ENCODE data around the gene ADAMTS17. TPM values are rescaled to one million over a fixed set of nuclear protein-coding genes. Genes with fewer than 3 reads are reported as not detected.

The ADAMTS17 gene
- total RNA-seq, 1 donor from 2014 or later: 1.4 TPM

- intact Hi-C loops (cut with DNase I): no loop called here
- DNase-seq (ENCODE audit: missing footprints) (no peak), ATAC-seq (no peak)
Observed at GRCh38 chr15:100285641-100286295, 56.0 kb downstream of the ADAMTS17 start.

- DNase-seq (ENCODE audit: missing footprints): peak; percentile 88
- intact Hi-C loops (cut with DNase I): no loop called here
- ATAC-seq: peak; percentile 87
Observed at GRCh38 chr15:100284701-100285100, 57.1 kb downstream of the ADAMTS17 start.

- DNase-seq (ENCODE audit: missing footprints) (no peak), ATAC-seq (no peak)
- intact Hi-C loops (cut with DNase I): no loop called here
Observed at GRCh38 chr15:100284191-100284590, 57.6 kb downstream of the ADAMTS17 start.

- intact Hi-C loops (cut with DNase I): no loop called here
- DNase-seq (ENCODE audit: missing footprints) (no peak), ATAC-seq (no peak)
Observed at GRCh38 chr15:100281096-100281917, 60.5 kb downstream of the ADAMTS17 start.

- intact Hi-C loops (cut with DNase I): no loop called here
- no peak for DNase-seq (ENCODE audit: missing footprints)
Observed at GRCh38 chr15:100279849-100280248, 61.9 kb downstream of the ADAMTS17 start.

GRCh38 chr15:100279446-100279845, 62.3 kb downstream of the ADAMTS17 start:
- ATAC-seq: peak; percentile 21
- intact Hi-C loops (cut with DNase I): no loop called here
- no peak for DNase-seq (ENCODE audit: missing footprints)

More at GRCh38 chr15:100279849-100280248, 61.9 kb downstream of the ADAMTS17 start:
- no peak for ATAC-seq

GRCh38 chr15:100278596-100279380, 63.0 kb downstream of the ADAMTS17 start:
- intact Hi-C loops (cut with DNase I): no loop called here
- no peak for DNase-seq (ENCODE audit: missing footprints)
- ATAC-seq: no peak

- no peak for ATAC-seq
- DNase-seq (ENCODE audit: missing footprints): no peak
- intact Hi-C loops (cut with DNase I): no loop called here
Observed at GRCh38 chr15:100277087-100277855, 64.5 kb downstream of the ADAMTS17 start.

- intact Hi-C loops (cut with DNase I): no loop called here
- ATAC-seq: no peak
- DNase-seq (ENCODE audit: missing footprints): no peak
Observed at GRCh38 chr15:100276506-100276905, 65.3 kb downstream of the ADAMTS17 start.

- no peak for ATAC-seq
- intact Hi-C loops (cut with DNase I): no loop called here
- DNase-seq (ENCODE audit: missing footprints): no peak
Observed at GRCh38 chr15:100275641-100276040, 66.1 kb downstream of the ADAMTS17 start.

GRCh38 chr15:100269831-100270230, 71.9 kb downstream of the ADAMTS17 start:
- DNase-seq (ENCODE audit: missing footprints): no peak
- ATAC-seq: no peak

GRCh38 chr15:100266166-100266565, 75.6 kb downstream of the ADAMTS17 start:
- no peak for DNase-seq (ENCODE audit: missing footprints)
- intact Hi-C loops (cut with DNase I): no loop called here
- no peak for ATAC-seq

More at GRCh38 chr15:100269831-100270230, 71.9 kb downstream of the ADAMTS17 start:
- intact Hi-C loops (cut with DNase I): no loop called here

GRCh38 chr15:100265641-100266035, 76.1 kb downstream of the ADAMTS17 start:
- intact Hi-C loops (cut with DNase I): no loop called here
- DNase-seq (ENCODE audit: missing footprints) (no peak), ATAC-seq (peak; percentile 4)

GRCh38 chr15:100264994-100265640, 76.7 kb downstream of the ADAMTS17 start:
- no peak for DNase-seq (ENCODE audit: missing footprints)
- intact Hi-C loops (cut with DNase I): no loop called here
- peak; percentile 18 for ATAC-seq

- intact Hi-C loops (cut with DNase I): no loop called here
- DNase-seq (ENCODE audit: missing footprints) (no peak), ATAC-seq (peak; percentile 30)
Observed at GRCh38 chr15:100263721-100264455, 77.9 kb downstream of the ADAMTS17 start.

GRCh38 chr15:100263031-100263430, 78.7 kb downstream of the ADAMTS17 start:
- DNase-seq (ENCODE audit: missing footprints): no peak
- intact Hi-C loops (cut with DNase I): no loop called here
- ATAC-seq: no peak
